Measurements from ENCODE around the gene ZBTB33.

- no peak for TF ChIP-seq CTCF (tag by site-specific recombination; IDR thresholded peaks at IDR 0.05)
- no peak for TF ChIP-seq ZNF37A (tag by site-specific recombination; IDR thresholded peaks at IDR 0.05)
- no peak for TF ChIP-seq TRIM28 (IDR thresholded peaks at IDR 0.05; ENCODE audit: borderline replicate concordance, low read length)
- no peak for TF ChIP-seq ZNF580 (tag by site-specific recombination; IDR thresholded peaks at IDR 0.05)
- TF ChIP-seq REST (tag by site-specific recombination; IDR thresholded peaks at IDR 0.05), result no peak
- no peak for TF ChIP-seq ZNF501 (tag by site-specific recombination; IDR thresholded peaks at IDR 0.05)
- TF ChIP-seq ZBTB8A (tag by site-specific recombination; IDR thresholded peaks at IDR 0.05), result no peak
- no peak for TF ChIP-seq ZNF311 (tag by site-specific recombination; IDR thresholded peaks at IDR 0.05; ENCODE audit: borderline replicate concordance)
- TF ChIP-seq ZNF114 (tag by site-specific recombination; IDR thresholded peaks at IDR 0.05), result no peak
- no peak for TF ChIP-seq ZNF112 (tag by site-specific recombination; IDR thresholded peaks at IDR 0.05)
These were observed 49.3 kb downstream of the ZBTB33 start for GRCh38 chrX:120299928-120300327.

All from HEK293 (cell line).